KMS-11 (cell line): ENCODE results near the gene FLT3.

Experiments used
- H2AFZ ChIP-seq: fragments of 200-600 bp; sonication (generic); 2 replicates; pipeline ENCODE4 v1.6.1; 2016; ENCODE audit warnings: antibody characterized with exemption, mixed run types, low read depth
- H3K27ac ChIP-seq: fragments of 200-600 bp; sonication (generic); 2 replicates; pipeline ENCODE4 v1.6.1; 2016; ENCODE audit warnings: mild to moderate bottlenecking, mixed run types
- H3K27me3 ChIP-seq: fragments of 200-600 bp; sonication (generic); 2 replicates; pipeline ENCODE4 v1.6.1; 2017; ENCODE audit warnings: mild to moderate bottlenecking, low read depth, mixed run types, moderate library complexity; ENCODE audit not compliant: insufficient read depth
- H3K36me3 ChIP-seq: fragments of 200-600 bp; sonication (generic); 2 replicates; pipeline ENCODE4 v1.6.1; 2017; ENCODE audit warnings: mild to moderate bottlenecking, mixed run types; ENCODE audit not compliant: insufficient read depth
- H3K4me1 ChIP-seq: fragments of 200-600 bp; sonication (generic); 2 replicates; pipeline ENCODE4 v1.6.1; 2016; ENCODE audit warnings: mild to moderate bottlenecking, low read depth, mixed run types; ENCODE audit not compliant: poor library complexity, severe bottlenecking
- H3K4me2 ChIP-seq: fragments of 200-600 bp; sonication (generic); 2 replicates; pipeline ENCODE4 v1.7.0; 2016; ENCODE audit warnings: mild to moderate bottlenecking, mixed run types
- H3K4me3 ChIP-seq: fragments of 200-600 bp; sonication (generic); IDR thresholded peaks from 2 replicates; pipeline ENCODE4 v1.6.1; 2017; ENCODE audit warnings: low read depth, low read length, mixed read lengths; ENCODE audit not compliant: insufficient read depth
- H3K79me2 ChIP-seq: fragments of 200-600 bp; sonication (generic); 2 replicates; pipeline ENCODE4 v1.6.1; 2016; ENCODE audit warnings: low read depth, mixed run types; ENCODE audit not compliant: insufficient read depth
- H3K9ac ChIP-seq: fragments of 200-600 bp; sonication (generic); 2 replicates; pipeline ENCODE4 v1.6.1; 2016; ENCODE audit warnings: mild to moderate bottlenecking, mixed run types
- H4K20me1 ChIP-seq: fragments of 200-600 bp; sonication (generic); 2 replicates; pipeline ENCODE4 v1.6.1; 2016; ENCODE audit warnings: mild to moderate bottlenecking, mixed run types; ENCODE audit not compliant: insufficient read depth
- CTCF ChIP-seq: fragments of 200-600 bp; sonication (generic); conservative IDR thresholded peaks from 2 replicates; pipeline ENCODE4 v1.6.1; 2017; ENCODE audit warnings: low read depth, mild to moderate bottlenecking, antibody characterized with exemption, low read length, moderate library complexity, mixed read lengths

FLT3 gene

GRCh38 chr13:27968316-27969081 lies 131.9 kb downstream of the FLT3 start:
- H3K9ac ChIP-seq = no peak overlapping the region
- H3K36me3 ChIP-seq = no peaks in the 10 kb centered on the region
- H3K4me2 ChIP-seq = no peak overlapping the region
- H3K27me3 ChIP-seq = no peaks in the 10 kb centered on the region
- no peaks in the 10 kb centered on the region for H3K4me1 ChIP-seq
- H4K20me1 ChIP-seq = no peaks in the 10 kb centered on the region
- H2AFZ ChIP-seq = no peak overlapping the region
- H3K79me2 ChIP-seq = no peaks in the 10 kb centered on the region
- TF ChIP-seq CTCF = no peak
- no peak overlapping the region for H3K4me3 ChIP-seq
- no peak overlapping the region for H3K27ac ChIP-seq

GRCh38 chr13:27967736-27968315 lies 132.6 kb downstream of the FLT3 start:
- H4K20me1 ChIP-seq = no peaks in the 10 kb centered on the region
- H3K9ac ChIP-seq = no peak overlapping the region
- TF ChIP-seq CTCF = no peak
- no peaks in the 10 kb centered on the region for H3K79me2 ChIP-seq
- no peak overlapping the region for H3K4me3 ChIP-seq
- no peak overlapping the region for H3K27ac ChIP-seq
- H3K36me3 ChIP-seq = no peaks in the 10 kb centered on the region
- H2AFZ ChIP-seq = no peak overlapping the region
- no peak overlapping the region for H3K4me2 ChIP-seq
- no peaks in the 10 kb centered on the region for H3K27me3 ChIP-seq
- H3K4me1 ChIP-seq = no peaks in the 10 kb centered on the region

- Histone ChIP-seq H3K27ac (no peak overlapping the region), H3K36me3 (no peaks in the 10 kb centered on the region), H4K20me1 (no peaks in the 10 kb centered on the region), H3K9ac (no peak overlapping the region), H3K27me3 (no peaks in the 10 kb centered on the region), H3K79me2 (no peaks in the 10 kb centered on the region), H2AFZ (no peak overlapping the region), H3K4me2 (no peak overlapping the region), H3K4me3 (no peak overlapping the region), H3K4me1 (no peaks in the 10 kb centered on the region)
- no peak for TF ChIP-seq CTCF
These were observed 133.1 kb downstream of the FLT3 start for GRCh38 chr13:27967203-27967735.

- Histone ChIP-seq H3K9ac (no peak overlapping the region), H3K79me2 (no peaks in the 10 kb centered on the region), H3K4me1 (no peaks in the 10 kb centered on the region), H3K27me3 (no peaks in the 10 kb centered on the region), H2AFZ (no peak overlapping the region), H3K4me3 (no peak overlapping the region), H3K27ac (no peak overlapping the region), H4K20me1 (no peaks in the 10 kb centered on the region), H3K36me3 (no peaks in the 10 kb centered on the region), H3K4me2 (no peak overlapping the region)
- TF ChIP-seq CTCF = no peak
These were observed 133.7 kb downstream of the FLT3 start for GRCh38 chr13:27966641-27967202.
